Type B pancreatic cell (in vitro differentiated cells): ENCODE data around the gene TSHZ2. TPM values are rescaled to one million over a fixed set of nuclear protein-coding genes. Genes with fewer than 3 reads are reported as not detected.
"Not testable (repeated sequence)": the region's sequence is repeated elsewhere in the genome, so short reads cannot be mapped to it uniquely, and the experiment has no call there.

Experiments
- DNase-seq: peaks from one replicate; pipeline ENCODE4 v3.0.0; 2021; ENCODE audit warnings: mixed read lengths; ENCODE audit not compliant: unreplicated experiment; ENCODE audit errors: extremely low spot score
- H3K27ac Mint-ChIP-seq: 2 replicates; pipeline ENCODE4 v1.8.0; 2021; ENCODE audit warnings: mild to moderate bottlenecking, mixed read lengths
- H3K27me3 Mint-ChIP-seq: 2 replicates; pipeline ENCODE4 v1.8.0; 2021; ENCODE audit warnings: mixed read lengths
- H3K36me3 Mint-ChIP-seq: 2 replicates; pipeline ENCODE4 v1.8.0; 2021; ENCODE audit warnings: mixed read lengths
- H3K4me1 Mint-ChIP-seq: one replicate; pipeline ENCODE4 v1.8.0; 2021; ENCODE audit warnings: mixed read lengths; ENCODE audit not compliant: unreplicated experiment
- H3K4me3 Mint-ChIP-seq: 2 replicates; pipeline ENCODE4 v1.8.0; 2021; ENCODE audit warnings: mild to moderate bottlenecking, mixed read lengths
- H3K9me3 Mint-ChIP-seq: 2 replicates; pipeline ENCODE4 v1.8.0; 2021; ENCODE audit warnings: mixed read lengths
- total RNA-seq: library from RNA; stranded (reverse); gene quantifications from 2 replicates; pipeline ENCODE4 v1.2.1, GENCODE V29; 2021; ENCODE audit warnings: low replicate concordance
- TF ChIP-seq, protein P1 (sequence below): fragments of 200-600 bp; sonication (generic); conservative IDR thresholded peaks from 2 replicates; pipeline ENCODE4 v1.5.0; 2021; ENCODE audit warnings: antibody characterized with exemption, mild to moderate bottlenecking

The TSHZ2 gene
- total RNA-seq, 1 donor from 2014 or later, result 45.5 TPM

DNA sequence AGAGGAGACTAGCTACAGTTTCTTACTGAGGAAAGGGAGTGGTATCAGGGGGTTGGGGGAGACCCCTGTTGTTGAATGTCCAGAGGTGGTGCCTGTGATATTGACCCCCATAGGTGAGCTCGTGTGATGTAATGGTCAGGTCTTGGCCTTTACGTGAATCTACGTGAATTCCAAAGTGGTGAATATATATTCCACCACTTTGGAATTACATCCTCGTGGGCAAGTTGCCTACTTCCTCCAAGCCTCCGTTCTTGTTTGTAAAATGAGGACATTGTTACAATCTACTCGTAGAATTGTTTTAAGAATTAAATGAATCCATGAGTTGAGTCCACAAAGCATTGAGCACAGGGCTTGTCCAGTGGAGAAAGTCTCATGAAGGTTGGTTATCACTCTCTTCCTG lies 47.3 kb downstream of the TSHZ2 start:
- Mint-ChIP-seq H3K27me3 (no peaks in the 10 kb centered on the region), H3K36me3 (peaks cover 40% of the 10 kb centered on the region), H3K4me3 (no peak overlapping the region), H3K27ac (no peak overlapping the region), H3K4me1 (peaks cover 35% of the 10 kb centered on the region), H3K9me3 (peaks cover 8% of the 10 kb centered on the region)
- DNase-seq, result no peak
- TF ChIP-seq, protein P1, sequence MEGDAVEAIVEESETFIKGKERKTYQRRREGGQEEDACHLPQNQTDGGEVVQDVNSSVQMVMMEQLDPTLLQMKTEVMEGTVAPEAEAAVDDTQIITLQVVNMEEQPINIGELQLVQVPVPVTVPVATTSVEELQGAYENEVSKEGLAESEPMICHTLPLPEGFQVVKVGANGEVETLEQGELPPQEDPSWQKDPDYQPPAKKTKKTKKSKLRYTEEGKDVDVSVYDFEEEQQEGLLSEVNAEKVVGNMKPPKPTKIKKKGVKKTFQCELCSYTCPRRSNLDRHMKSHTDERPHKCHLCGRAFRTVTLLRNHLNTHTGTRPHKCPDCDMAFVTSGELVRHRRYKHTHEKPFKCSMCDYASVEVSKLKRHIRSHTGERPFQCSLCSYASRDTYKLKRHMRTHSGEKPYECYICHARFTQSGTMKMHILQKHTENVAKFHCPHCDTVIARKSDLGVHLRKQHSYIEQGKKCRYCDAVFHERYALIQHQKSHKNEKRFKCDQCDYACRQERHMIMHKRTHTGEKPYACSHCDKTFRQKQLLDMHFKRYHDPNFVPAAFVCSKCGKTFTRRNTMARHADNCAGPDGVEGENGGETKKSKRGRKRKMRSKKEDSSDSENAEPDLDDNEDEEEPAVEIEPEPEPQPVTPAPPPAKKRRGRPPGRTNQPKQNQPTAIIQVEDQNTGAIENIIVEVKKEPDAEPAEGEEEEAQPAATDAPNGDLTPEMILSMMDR, result no peak

DNA sequence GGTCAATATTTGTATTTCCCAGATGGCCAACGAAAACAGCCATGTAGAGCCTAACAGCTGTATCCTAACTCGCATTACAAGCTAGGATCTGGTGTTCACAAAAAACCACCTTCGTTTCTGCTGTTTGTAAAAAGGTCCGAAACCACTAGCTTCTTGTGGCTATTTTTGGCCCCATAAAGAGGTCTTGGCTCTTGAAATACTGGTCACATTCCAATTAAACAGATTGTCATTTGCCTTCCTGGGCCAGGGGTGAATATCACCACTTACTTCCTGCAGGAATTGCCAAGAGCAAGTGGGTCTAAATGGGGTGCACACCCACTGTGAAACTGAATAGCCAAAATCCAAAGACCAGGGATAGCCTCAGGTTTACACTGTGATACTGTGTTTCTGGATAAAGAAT lies 48.2 kb downstream of the TSHZ2 start:
- Mint-ChIP-seq H3K27me3 (no peaks in the 10 kb centered on the region), H3K4me1 (peaks cover 37% of the 10 kb centered on the region), H3K27ac (no peak overlapping the region), H3K9me3 (no peaks in the 10 kb centered on the region), H3K36me3 (peaks cover 32% of the 10 kb centered on the region), H3K4me3 (no peak overlapping the region)
- DNase-seq, result no peak
- TF ChIP-seq, protein P1, result no peak

GRCh38 chr20:53020834-53021233 lies 48.7 kb downstream of the TSHZ2 start:
- no peak for DNase-seq
- H3K9me3 Mint-ChIP-seq, result no peaks in the 10 kb centered on the region
- H3K27ac Mint-ChIP-seq, result no peak overlapping the region
- TF ChIP-seq, protein P1, result no peak
- H3K4me3 Mint-ChIP-seq, result no peak overlapping the region
- peaks cover 3% of the 10 kb centered on the region for H3K27me3 Mint-ChIP-seq
- peaks cover 35% of the 10 kb centered on the region for H3K36me3 Mint-ChIP-seq
- peaks cover 42% of the 10 kb centered on the region for H3K4me1 Mint-ChIP-seq

DNA sequence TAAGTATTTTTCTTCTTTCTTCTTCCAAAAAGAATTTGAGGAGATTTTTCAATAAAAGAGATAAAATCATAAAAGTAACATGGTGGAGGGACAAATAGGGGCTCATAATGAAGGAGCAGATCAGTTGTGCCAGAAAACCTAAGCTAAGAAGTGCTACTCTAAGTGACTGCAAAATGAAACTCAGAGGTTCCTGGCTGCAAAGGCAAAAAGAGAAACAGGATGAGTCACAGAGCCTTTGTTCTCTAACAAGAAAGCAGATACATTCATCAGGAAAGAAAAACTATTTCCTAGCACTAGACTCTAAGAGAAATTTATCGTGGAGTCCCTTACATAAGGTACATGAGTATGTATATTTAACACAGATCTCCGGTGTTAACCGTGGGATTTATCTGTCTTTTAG lies 49.8 kb downstream of the TSHZ2 start:
- TF ChIP-seq, protein P1, result no peak

GRCh38 chr20:53023732-53024520 lies 51.8 kb downstream of the TSHZ2 start:
- peaks cover 38% of the 10 kb centered on the region for H3K4me1 Mint-ChIP-seq

More for the DNA sequence above, 49.8 kb downstream of the TSHZ2 start:
- Mint-ChIP-seq H3K9me3 (no peaks in the 10 kb centered on the region), H3K4me1 (peaks cover 41% of the 10 kb centered on the region), H3K36me3 (peaks cover 29% of the 10 kb centered on the region), H3K27ac (no peak overlapping the region), H3K27me3 (peaks cover 5% of the 10 kb centered on the region), H3K4me3 (no peak overlapping the region)
- DNase-seq, result no peak

DNA sequence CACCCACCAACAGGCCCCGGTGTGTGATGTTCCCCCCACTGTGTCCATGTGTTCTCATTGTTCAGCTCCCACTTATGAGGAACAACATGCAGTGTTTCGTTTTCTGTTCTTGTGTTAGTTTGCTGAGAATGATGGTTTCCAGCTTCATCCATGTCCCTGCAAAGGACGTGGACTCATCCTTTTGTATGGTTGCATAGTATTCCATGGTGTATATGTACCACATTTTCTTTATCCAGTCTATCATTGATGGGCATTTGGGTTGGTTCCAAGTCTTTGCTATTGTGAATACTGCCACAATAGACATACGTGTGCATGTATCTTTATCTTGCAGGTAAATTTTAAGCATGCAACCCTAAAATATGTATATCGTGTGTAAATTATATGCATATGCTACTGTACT lies 52.5 kb downstream of the TSHZ2 start:
- H3K27me3 Mint-ChIP-seq, H3K9me3 Mint-ChIP-seq, H3K4me3 Mint-ChIP-seq, H3K27ac Mint-ChIP-seq, DNase-seq: not testable (repeated sequence)
- Mint-ChIP-seq H3K36me3 (peaks cover 12% of the 10 kb centered on the region), H3K4me1 (peaks cover 38% of the 10 kb centered on the region)

More at GRCh38 chr20:53023732-53024520, 51.8 kb downstream of the TSHZ2 start:
- no peak for DNase-seq
- H3K36me3 Mint-ChIP-seq, result peaks cover 18% of the 10 kb centered on the region
- H3K27ac Mint-ChIP-seq, result no peak overlapping the region
- H3K27me3 Mint-ChIP-seq, result peaks cover 8% of the 10 kb centered on the region
- H3K4me3 Mint-ChIP-seq, result peak overlapping the region; percentile 53
- H3K9me3 Mint-ChIP-seq, result no peaks in the 10 kb centered on the region
- TF ChIP-seq, protein P1, result no peak
